Uterus (tissue), 4 donors: ENCODE measurements around the gene ZC3H11A. TPM values are rescaled to one million over a fixed set of nuclear protein-coding genes. Genes with fewer than 3 reads are reported as not detected.
"Not testable (repeated sequence)": the region's sequence is repeated elsewhere in the genome, so short reads cannot be mapped to it uniquely, and the experiment has no call there.

Experiments used
- DNase-seq, 2 donors: peaks; one replicate each; pipeline ENCODE4 v3.0.0-alpha.2; 2019 to 2020
- H3K27ac ChIP-seq, 2 donors: fragments of 200-600 bp; sonication (generic); 1 replicate in 1 of 2; 2 replicates in 1 of 2; pipeline ENCODE4 v1.5.1; 2016 to 2018
- H3K27me3 ChIP-seq, 2 donors: fragments of 200-600 bp; sonication (generic); one replicate each; pipeline ENCODE4 v1.5.1; 2018 to 2019; ENCODE audit warnings: control low read depth in 1 of 2
- H3K36me3 ChIP-seq, 2 donors: fragments of 200-600 bp; sonication (generic); one replicate each; pipeline ENCODE4 v1.5.1; 2019; ENCODE audit warnings: control low read depth in 1 of 2
- H3K4me1 ChIP-seq, 2 donors: fragments of 200-600 bp; sonication (generic); one replicate each; pipeline ENCODE4 v1.5.1; 2018 to 2019; ENCODE audit warnings: control low read depth in 1 of 2
- H3K4me3 ChIP-seq, 2 donors: fragments of 200-600 bp; sonication (generic); 1 replicate in 1 of 2; 2 replicates in 1 of 2; pipeline ENCODE4 v1.5.1; 2018 to 2019; ENCODE audit warnings: mild to moderate bottlenecking in 1 of 2
- H3K9me3 ChIP-seq, 2 donors: fragments of 200-600 bp; sonication (generic); one replicate each; pipeline ENCODE4 v1.5.1; 2019; ENCODE audit warnings: control low read depth in 1 of 2
- CTCF ChIP-seq, 4 experiments: fragments of 200-600 bp in 2 of 4; fragments of 450-650 bp in 2 of 4; sonication (generic) in 2 of 4; IDR thresholded peaks; one replicate each; pipeline ENCODE4 v1.5.1; 2016 to 2019; ENCODE audit warnings: antibody characterized with exemption in 4 of 4, mild to moderate bottlenecking in 2 of 4, moderate library complexity in 1 of 4
- POLR2A ChIP-seq, 2 donors: fragments of 450-650 bp; IDR thresholded peaks; one replicate each; pipeline ENCODE4 v1.6.1; 2016; ENCODE audit warnings: antibody characterized with exemption in 2 of 2, mild to moderate bottlenecking in 1 of 2, moderate library complexity in 1 of 2
- intact Hi-C: fragments of 100-400 bp; cut with DNase I; formaldehyde crosslinking; loops from one replicate; pipeline ENCODE4 v1.15.1; 2023; ENCODE audit warnings: low total_unique reads
- total RNA-seq, 4 donors: library from RNA; depleted of rRNA in 3 of 4; stranded (reverse); fragments of >200 nt in 3 of 4; gene quantifications; one replicate each; pipeline versions ENCODE4 v1.1.0 to v1.2.4, GENCODE V29; 2014 to 2023
- donor health status: DM: yes; HTN: yes; CAD: no.

The ZC3H11A gene
- total RNA-seq, 4 donors from 2014 or later = 60.9 to 179 (median 87.1) TPM

DNA sequence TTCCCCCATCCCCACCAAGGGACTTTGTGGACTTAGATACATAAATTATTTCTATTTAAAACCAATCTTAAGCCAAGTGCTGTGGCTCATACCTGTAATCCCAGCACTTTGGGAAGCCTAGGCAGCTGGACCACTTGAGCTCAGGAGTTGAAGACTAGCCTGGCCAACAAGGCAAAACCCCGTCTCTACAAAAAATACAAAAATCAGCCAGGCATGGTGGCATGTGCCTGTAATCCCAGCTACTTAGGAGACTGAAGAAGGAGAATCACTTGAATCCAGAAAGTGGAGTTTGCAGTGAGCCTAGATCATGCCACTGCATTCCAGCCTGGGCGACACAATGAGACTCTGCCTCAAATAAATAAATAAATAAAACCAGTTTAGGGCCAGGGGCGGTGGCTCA lies 34.9 kb upstream of the ZC3H11A start:
- Histone ChIP-seq H3K4me3 (no peak overlapping the region), H3K27ac (no peak overlapping the region), H3K27me3 (no peaks in the 10 kb centered on the region), H3K4me1 (no peaks in the 10 kb centered on the region), H3K36me3 (no peaks in the 10 kb centered on the region), H3K9me3 (no peaks in the 10 kb centered on the region)
- intact Hi-C loops = no loop called here
- TF ChIP-seq CTCF (IDR thresholded peaks at IDR 0.05) (no peak), POLR2A (IDR thresholded peaks at IDR 0.05) (no peak)
- DNase-seq = no peak

GRCh38 chr1:203761958-203762357 lies 33.5 kb upstream of the ZC3H11A start:
- H3K27me3 ChIP-seq, H3K4me3 ChIP-seq, H3K27ac ChIP-seq, H3K36me3 ChIP-seq, intact Hi-C loops, H3K4me1 ChIP-seq, DNase-seq, H3K9me3 ChIP-seq: not testable (repeated sequence)

- no peaks in the 10 kb centered on the region for H3K4me1 ChIP-seq
- H3K4me3 ChIP-seq = no peak overlapping the region
- no peaks in the 10 kb centered on the region for H3K27me3 ChIP-seq
- no peak for DNase-seq
- no peaks in the 10 kb centered on the region for H3K36me3 ChIP-seq
- H3K27ac ChIP-seq = no peak overlapping the region
- TF ChIP-seq POLR2A (IDR thresholded peaks at IDR 0.05) = no peak
- no peak for TF ChIP-seq CTCF (IDR thresholded peaks at IDR 0.05)
- H3K9me3 ChIP-seq = no peaks in the 10 kb centered on the region
- intact Hi-C loops = no loop called here
Measured at GRCh38 chr1:203763505-203763904, 31.9 kb upstream of the ZC3H11A start.

- Histone ChIP-seq H3K27ac (no peak overlapping the region), H3K36me3 (no peaks in the 10 kb centered on the region), H3K27me3 (no peaks in the 10 kb centered on the region), H3K9me3 (no peaks in the 10 kb centered on the region), H3K4me1 (no peaks in the 10 kb centered on the region), H3K4me3 (no peak overlapping the region)
- no peak for DNase-seq
- intact Hi-C loops = no loop called here
- TF ChIP-seq POLR2A (IDR thresholded peaks at IDR 0.05) (no peak), CTCF (IDR thresholded peaks at IDR 0.05) (no peak)
Measured at GRCh38 chr1:203764105-203765028, 31.1 kb upstream of the ZC3H11A start.

DNA sequence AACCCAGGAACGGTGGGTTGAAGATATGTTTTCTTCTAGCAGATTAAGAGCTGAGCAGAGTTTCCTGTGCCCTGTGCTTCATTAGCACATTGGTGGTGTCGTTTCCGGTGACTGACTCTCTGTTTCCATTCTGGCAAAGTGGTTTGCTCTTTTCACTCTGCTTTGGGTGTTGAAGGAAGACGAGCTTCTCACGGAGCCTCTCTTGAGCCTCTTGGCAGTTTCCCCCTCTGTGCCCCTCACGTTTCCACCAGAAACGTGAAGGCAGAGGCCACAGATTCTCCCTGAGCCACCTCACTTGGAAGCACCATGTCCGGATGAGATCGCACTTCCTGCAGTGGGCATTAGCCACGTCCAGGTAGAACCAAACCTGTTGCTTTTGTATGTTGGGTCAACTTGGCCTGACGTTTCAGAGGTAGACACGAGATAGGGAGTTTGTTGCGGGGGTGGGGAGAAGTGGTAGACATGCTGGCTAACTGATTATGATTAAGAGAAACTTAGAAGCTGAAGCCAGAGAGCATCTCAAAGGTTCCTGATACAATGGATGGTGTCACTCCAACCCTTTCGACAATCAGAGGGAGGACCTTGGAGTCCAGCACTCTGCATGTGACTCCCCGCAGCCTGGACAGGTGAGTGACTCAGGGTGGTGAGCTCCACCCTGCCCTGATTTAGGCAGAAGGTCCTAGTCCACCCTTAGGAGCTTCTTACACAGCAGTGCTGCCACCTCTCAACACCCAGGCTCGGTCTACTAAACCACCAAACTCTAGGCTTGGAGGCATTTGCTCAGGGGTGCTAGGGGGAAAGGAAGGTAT lies 30.2 kb upstream of the ZC3H11A start, which contains the start of gene LAX1:
TSS of gene LAX1 (plus strand) at position 155 of the 809 bp plus-strand sequence. CDS start at position 538, 383 bp downstream.
- no peak for TF ChIP-seq CTCF (IDR thresholded peaks at IDR 0.05)
- no peak for TF ChIP-seq POLR2A (IDR thresholded peaks at IDR 0.05)
- no peaks in the 10 kb centered on the region for H3K36me3 ChIP-seq
- no peaks in the 10 kb centered on the region for H3K27me3 ChIP-seq
- H3K4me1 ChIP-seq = no peaks in the 10 kb centered on the region
- no peaks in the 10 kb centered on the region for H3K9me3 ChIP-seq
- no peak for DNase-seq
- intact Hi-C loops = no loop called here
- no peak within 1 kb of the TSS for H3K27ac ChIP-seq
- H3K4me3 ChIP-seq = no peak within 1 kb of the TSS
